HT1080 (cell line): Measurements from ENCODE around the gene ABR. TPM values are rescaled to one million over a fixed set of nuclear protein-coding genes. Genes with fewer than 3 reads are reported as not detected.
A peak's percentile ranks its signal among the peaks of the same experiment; 100 is the strongest.
"Not testable (repeated sequence)": the region's sequence is repeated elsewhere in the genome, so short reads cannot be mapped to it uniquely, and the experiment has no call there.

Experiments used
- DNase-seq: peaks from one replicate; pipeline ENCODE4 v3.0.0-alpha.2; 2015; ENCODE audit warnings: low read depth
- total RNA-seq: library from RNA; depleted of rRNA; stranded (reverse); fragments of >200 nt; shearing (Covaris generic); gene quantifications from 2 replicates; pipeline ENCODE4 v1.2.3, GENCODE V29; 2014

ABR gene
- total RNA-seq, 1 experiment from 2014 or later: 71.2 TPM

DNA sequence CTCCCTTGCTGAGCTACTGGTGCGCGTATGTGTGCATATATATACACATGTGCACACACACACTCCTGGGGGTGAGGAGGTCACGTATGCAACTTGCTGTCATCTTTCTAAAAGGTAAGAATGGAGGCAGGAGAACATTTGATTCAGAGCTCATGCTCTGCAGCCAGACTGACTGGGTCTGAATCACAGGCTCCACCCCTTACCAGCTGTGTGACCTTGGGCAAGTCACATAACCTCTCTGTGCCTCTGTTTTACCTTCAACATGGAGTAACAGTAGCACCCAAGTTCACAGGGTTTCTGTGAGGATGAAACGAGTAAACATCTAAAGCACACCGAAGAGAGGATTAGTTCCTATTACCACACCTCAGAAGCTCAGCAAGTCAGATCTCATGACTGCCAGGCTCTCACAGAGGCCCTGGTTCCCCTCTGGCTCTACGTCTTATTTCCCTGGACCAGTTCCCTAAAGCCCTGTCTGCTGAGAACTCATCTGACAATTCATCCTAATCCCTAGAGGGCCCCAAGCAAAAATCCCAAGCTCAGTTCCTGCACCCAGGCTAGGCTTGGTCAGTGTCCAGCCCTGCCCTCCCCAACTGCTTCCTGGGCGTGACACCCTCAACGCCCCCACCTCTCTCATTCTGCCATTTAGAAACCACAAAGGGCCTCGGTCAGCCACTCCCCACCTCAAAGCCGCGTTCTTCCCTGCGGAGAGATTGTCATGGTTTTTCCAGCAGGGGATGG is 28.7 kb downstream of the ABR start:
- DNase-seq: no peak

DNA sequence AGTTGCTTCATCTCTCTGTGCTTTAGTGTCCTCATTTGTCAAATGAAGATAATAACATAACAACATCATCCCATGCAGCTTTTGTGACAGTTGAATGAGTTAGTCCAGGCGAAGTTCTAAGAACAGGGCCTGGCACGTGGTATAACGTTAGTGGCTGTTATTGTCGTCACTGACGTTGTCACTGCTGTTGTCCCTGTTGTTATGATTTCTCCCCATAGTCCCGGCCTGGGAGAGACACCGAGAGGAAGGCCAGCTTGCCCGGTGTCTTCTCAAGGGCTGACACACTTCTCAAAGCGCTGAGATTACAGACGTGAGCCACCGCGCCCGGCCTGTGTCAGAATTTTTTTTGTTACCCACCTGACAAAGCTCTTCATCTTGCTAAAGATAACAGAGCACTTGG is 29.9 kb downstream of the ABR start:
- DNase-seq: no peak

DNA sequence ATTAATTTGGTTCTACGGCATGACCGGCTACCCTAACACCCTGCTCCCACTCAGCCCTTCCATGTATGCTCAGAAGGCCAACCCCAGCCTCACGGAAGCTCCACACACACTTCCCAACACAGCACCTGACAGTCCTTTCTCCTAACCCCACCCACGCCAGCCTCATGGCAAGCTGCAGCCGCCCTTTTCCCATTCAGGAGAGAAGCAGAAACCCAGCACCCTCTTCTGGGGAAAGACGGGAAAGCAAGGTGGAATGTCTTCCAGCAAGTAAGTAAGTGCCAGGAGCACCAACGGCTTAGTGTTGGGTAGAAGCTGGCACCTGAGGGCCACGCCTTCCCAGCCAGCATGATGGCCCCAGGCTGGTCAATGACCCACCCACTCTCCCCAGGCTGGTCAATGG is 32.1 kb downstream of the ABR start:
- DNase-seq: peak; percentile 68

DNA sequence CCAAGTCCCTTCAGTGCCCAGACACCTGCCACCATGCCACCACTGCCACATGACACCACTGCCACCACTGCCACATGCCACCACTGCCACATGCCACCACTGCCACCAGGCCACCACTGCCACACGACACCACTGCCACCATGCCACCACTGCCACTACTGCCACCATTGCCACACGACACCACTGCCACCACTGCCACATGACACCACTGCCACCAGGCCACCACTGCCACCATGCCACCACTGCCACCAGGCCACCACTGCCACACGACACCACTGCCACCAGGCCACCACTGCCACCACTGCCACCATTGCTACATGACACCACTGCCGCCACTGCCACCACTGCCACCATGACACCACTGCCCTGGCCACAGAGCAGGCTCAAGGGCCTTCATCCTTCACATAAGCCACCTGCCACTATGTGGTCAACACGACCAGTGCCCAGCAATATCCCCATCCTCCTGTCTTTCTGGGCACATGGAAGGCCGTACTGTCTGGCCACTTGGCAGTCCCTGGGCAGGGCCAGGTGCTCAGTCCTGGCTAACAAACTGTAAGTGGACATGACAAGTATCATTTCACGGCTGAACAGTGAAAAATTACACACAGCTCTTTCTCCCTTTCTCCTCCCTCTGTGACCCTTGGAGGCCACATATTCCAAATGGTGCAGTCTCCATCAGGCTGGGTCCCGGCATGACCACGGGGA is 33.1 kb downstream of the ABR start:
- DNase-seq: no peak

DNA sequence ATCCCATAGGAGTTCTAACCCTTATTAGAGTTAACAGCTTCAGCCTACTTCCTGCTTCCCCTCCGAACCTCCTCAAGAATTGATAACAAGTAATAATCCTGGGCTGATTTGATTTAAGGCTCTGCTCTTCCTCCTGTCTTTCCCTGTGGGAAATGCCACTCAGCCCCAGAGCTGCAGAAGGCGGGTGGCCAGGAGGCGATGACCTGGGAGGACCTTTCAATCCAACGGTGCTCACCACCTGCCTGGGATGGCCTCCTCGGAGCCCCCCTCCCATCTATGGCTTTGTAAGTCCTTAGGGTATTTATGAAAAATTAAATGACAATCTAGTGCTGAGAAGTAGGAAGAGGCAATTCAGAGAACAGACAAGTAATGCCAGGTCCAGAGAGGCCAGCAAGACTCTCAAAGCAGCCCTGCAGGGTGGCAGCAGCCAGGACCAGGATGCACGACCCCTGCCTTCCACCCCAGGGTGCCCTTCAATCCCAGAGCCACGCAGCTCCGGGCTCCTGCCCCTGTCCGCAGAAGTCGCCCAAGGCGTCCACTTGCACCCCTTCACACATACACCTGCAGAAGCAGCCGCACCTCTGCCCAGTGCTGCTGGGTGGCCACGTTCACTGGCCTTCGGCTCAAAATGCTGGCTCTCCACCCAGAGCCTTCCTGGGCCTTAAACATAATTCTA is 34.3 kb downstream of the ABR start:
- DNase-seq: no peak

DNA sequence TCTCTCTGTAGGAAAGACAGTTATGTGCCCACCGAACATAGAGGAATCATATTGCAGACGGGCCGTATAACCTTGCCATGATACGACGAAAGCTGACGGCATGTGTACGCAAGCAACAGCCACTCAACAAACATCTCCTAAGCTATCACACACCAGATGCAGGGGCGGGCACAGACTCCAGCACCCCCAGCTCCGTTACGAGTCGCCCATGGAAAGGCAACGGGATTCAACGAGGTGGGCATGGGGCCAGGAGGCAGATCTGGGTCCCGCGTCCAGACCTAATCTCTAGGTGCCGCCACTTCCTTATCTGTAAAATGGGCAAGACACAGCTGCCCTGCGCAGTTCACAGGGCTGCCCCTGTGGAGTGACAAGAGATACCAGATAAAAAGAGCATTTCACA is 35.6 kb downstream of the ABR start:
- no peak for DNase-seq

DNA sequence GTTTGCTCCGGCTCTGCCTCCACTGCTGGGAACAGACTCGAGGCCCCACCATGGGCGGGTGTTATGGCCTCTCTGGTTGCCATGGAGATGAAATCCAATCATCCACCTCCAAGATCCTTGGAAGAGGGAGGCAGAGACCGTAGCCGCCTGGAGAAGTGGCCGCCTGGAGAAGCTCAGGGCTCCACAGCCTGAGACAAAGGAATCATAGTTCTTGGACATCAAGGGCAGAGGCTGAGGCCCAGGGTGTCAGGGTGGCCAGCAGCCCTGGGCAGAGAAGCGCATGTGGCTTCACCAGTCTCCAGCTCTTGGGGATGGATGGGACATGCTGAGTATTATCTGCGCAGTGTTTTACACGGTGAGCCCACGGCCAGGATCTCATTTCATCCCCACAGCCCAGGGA is 36.2 kb downstream of the ABR start:
- DNase-seq: no peak

DNA sequence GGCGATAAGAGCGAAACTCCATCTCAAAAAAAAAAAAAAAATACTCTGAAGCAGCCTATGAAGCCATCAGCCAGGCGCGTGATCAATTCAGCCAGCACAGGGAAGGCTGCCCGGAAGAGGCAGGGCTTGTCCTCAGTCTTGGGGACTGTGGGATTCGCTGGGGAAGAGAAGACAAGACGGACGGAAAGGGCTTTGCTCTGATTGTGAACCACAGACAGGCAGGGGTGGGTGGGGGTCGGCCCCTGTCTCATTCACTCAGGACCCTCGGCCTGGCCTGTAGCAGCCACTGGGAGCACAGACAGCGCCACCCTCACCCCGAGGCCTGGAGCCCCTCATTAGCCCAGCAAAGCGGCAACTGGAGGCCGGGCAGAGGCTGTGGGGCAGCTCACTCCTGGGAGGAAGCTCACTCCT is 37.2 kb downstream of the ABR start:
- no peak for DNase-seq

DNA sequence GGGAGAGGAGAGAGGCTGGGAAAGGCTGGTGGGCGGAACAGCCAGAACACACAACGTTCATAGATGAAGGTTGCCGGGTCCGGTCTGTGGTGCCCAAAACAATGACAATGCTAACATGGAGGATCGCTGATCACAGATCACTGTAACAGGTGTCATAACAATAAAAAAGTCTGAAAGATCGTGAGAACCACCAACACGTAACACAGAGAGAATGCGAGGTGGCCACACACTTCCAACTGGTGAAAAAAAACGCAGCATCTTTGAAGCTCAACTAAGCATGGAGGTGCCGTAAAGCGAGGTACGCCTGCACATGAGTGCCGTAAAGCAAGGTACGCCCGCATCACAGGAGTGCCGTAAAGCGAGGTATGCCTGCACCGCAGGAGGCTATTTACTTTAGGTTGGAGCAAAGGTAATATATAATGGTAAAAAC is 42.3 kb downstream of the ABR start:
- peak; percentile 29 for DNase-seq

DNA sequence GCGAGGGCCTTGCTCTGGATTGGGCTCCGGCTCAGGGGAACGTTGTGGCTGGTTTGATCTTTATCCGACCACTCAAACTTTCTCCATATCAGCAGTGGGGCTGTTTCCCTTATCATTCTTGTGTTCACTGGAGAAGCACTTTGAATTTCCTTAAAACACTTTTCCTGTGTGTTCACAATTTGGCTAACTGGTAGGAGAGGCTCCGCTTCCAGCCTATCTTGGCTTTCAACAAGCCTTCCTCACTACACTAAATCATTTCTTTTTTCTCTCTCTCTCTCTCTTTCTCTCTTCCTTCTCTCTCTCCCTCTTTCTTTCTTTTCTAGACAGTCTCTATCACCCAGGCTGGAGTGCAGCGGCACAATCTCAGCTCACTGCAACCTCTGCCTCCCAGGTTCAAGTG is 43.0 kb downstream of the ABR start:
- no peak for DNase-seq

DNA sequence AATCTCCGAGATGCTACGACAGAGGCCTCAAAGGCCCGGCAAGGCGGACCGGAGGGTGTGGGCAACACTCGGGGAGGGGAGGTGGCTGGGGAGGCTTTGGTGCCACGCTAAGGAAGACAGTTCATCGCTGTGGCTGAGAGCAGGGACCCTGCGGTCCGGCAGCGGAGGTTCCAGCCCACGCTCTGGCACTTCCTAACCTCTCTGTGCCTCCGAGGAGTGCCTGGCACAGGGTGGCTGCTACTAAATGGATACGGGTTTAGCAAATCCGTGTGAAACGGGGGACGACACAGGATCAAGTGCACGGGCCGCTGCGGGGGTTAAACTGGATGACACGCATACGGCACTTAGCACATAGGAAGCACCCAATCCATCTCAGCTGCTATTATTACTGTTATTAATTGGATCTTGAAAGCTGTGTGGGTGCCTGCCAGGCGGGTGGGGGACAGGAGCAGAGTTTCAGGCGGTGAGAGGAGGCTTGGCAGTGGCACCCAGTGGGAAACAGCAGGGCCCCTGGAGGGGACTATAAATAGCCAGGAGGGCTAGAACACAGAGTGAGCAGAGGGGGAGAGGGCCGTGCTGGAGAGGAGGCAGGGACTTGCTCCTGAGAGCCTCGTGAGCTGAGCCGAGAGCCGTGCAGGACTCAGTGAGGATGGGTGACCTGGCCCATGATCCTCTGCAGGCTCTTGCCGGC is 45.0 kb downstream of the ABR start:
- no peak for DNase-seq

DNA sequence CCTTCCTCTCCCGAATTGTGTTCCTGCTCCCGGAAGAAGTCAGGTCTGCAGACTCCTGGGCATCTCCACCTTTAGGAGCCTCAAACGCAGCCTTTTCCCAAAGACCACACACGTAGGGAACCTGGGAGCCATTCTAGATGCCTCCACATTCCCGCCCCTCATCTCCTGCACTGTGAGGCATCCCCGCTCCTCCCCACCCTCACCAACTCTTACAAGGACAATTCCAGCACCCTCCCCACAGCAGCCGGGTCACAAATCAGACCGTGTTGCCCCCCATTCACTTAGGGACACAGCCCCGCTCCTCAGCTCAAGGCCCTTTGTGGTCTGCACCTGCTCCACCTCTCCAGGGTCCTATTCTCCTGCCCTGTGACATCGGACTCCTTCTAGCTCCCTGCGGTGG is 49.6 kb downstream of the ABR start:
- DNase-seq: no peak

DNA sequence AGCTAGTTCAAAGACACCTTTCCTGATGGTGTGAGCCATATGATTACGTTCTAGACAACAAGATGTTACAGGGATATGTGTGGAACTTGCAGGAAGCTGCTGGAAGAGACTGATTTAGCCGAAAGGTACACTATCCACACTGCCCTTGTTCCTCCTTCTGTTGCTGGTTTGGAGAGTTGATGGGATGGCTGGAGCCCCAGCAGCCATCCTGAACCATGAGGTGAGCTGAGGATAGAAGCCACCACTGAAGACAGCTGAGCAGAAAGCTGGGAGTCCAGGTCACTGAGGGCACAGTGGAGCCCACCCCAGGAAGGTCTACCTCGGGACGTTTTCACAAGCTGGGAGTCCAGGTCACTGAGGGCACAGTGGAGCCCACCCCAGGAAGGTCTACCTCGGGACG is 51.3 kb downstream of the ABR start:
- not testable (repeated sequence) for DNase-seq

DNA sequence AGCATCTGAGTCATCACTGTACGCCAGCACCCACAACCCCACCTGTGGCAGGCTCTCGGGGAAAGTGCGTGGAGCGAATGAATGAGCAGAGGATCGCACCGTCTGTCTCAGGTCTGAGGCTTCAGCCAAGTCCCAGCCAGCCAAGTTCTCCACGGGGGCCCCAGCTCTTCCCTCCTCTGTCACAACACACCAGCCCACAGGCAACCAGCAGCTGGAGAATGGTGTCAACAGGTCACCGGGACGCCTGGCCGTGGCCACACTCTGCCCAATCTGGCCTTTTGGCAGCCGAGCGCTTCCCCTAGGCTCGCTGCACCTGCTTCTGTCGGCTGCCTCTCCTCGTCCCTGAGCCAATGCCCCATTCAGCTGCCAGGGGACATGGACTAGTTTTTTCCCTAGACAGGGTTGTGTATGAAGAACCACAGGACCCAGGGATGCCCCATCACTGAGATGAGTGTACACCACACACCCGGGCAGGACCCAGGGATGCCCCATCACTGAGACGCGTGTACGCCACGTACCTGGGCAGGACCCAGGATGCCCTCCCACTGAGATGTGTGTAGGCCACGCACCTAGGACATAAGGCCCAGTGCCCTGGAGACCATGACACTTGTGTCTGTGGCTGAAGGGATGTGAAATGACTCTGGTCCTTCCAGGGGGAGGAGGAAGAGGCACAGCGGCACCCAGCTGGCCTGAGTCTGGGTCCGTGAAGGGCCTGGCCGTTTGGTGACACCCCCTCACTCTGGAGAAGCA is 52.8 kb downstream of the ABR start:
- no peak for DNase-seq

DNA sequence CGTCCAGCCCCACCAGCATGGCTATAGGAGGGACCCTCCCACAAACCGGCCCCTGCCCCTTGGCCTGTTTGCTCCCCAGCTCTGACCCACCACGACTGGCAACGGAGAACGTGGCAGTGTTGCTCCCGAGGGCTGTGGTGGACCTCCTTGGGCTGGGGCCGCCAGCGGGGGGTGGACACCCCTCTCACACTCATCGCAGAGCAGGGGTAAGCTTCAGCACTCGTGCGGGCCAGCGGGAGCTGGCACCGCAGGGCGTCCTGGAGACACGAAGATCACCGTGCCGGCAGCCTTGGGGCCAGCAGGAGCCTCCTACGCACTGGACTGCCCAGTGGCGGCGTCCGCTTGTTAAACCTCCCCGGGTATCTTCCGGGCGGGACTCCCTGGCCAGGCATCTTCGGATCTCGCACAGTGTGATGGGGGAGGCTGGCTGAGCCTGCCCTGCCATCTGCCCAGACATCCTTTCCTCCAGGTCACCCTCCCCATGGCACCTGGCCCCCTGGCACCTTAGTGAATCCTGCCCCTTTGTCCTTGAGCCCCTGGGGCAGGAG is 53.5 kb downstream of the ABR start:
- no peak for DNase-seq

DNA sequence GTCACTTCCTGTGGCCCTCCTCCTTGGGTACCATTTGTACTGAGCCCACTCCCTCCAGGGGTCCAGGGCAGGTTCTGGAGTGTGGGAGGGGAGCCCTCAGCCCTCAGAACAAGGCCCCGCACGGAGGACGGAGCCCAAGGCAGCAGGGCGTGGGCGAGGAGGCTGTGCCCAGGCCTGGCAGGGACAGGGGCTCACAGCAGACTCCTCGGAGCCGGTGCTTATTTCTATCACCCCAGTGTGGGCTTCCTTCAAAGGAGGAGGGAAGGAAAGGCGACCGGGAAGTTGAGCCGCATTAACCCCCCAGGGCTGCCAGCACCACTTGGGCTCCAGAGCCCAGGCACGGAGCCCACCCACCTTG is 54.0 kb downstream of the ABR start:
- DNase-seq: no peak

DNA sequence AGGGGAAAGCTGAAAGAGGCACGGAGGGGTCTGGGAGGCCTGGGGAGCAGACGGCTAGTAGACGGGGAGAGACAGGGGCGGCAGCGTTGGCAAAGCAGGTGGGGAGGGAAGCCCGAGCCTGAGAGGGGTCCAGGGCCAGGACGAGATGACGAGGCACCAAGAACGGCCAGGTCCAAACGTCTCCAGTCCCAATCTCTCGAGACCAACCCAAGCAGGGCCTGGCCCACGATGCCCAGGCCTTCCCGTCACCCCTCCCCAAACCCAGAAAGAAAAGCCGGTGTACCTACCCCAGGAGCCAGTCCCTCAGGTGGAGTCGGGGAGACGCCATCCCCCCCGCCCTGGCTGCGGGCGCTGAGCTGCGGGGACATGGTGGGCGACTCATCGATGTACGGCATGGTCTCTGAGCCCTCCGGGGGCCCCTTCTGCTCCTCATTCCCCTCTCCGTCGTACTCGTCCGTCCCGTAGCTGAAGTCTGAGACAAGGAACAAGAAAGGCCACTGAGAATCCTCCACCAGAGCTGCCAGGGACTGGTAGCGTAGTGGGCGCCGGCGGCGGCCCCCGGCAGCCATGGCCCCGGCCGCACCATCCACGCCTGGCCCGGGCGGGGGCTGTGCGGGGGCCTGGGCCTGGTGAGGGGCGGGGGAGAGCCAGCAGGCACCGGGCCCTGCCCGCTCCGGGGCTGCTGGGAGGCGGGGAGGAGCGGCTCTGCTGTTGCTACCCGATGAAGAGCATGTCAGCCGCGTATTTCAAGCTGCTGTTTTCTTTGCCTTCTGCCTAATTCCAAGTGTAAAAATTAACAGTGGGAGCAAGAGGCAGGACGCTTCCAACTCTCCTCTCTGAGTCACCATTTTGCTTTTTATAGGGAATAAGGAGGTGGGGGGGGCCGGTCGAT is 54.6 kb downstream of the ABR start:
- DNase-seq: no peak

DNA sequence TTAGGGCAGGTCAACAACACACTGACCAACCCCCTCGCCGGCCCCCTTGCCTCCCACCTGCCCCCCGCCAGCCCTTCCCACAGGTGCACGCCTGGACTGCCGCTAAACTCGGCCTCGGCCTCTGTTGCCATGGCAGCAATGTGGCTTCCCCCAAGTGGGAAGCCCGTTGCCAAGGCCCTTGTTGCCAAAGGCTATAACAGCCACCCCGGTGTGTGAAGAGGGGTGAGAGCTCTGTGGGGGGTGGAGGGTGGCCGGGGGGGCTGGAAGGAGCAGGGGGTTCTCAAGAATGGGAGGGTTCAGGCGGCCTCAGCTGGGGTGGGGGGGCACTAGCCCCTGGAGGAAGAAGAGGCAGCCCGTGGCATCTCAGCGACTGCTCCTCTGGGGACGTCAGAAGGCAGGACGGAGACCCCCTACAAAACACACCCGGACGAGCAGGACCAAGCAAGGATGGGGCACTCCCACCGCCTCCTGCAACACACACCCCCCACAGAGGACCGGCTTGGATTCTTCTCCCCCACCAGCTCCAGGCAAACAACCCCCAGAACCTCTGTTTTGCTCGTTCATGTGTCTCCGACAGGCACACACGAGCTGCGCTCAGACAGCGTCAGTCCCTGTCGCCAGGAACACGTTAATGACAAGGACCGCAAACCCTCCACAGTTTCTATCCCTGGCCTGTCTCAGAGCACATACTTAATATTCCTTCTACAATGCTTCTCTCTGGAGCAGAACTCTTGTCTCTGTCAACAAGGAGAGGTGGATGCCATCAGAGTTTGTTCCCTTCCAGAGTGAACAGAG is 55.7 kb downstream of the ABR start:
- no peak for DNase-seq

DNA sequence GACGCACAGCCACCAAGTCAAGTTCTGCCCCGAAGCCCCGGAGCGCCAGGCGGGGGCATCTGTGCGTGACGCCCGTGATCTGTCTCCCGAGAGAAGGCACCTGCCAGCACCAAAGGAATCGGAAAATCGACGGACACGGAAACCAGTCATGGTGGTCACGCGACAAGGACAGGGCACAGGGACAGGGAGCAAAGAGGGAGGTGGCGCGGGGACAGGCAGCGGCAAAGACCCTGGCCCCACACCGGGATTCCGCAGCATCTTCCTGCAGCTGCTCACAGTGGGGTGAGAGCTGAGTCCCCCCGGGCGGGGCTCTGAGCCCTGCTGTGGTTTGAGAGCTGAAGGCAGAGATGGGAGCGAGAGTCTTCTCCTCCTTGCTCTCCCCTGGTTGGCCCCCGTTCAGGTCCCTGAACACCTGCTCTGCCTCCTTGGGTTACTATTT is 56.4 kb downstream of the ABR start:
- no peak for DNase-seq
